H1 (cell line): ENCODE results near the gene GSDME. TPM values are rescaled to one million over a fixed set of nuclear protein-coding genes. Genes with fewer than 3 reads are reported as not detected.

Source experiments
- CTCF ChIA-PET: fragments of 300-600 bp; sonication (Branson Sonifier 250); formaldehyde crosslinking; loops from one replicate; lab custom pipeline; 2021; ENCODE audit not compliant: partially characterized antibody; lab: Charles Lee
- POLR2A ChIA-PET: fragments of 300-600 bp; sonication (Branson Sonifier 250); formaldehyde crosslinking; loops from one replicate; lab custom pipeline; 2021; ENCODE audit warnings: inconsistent platforms; ENCODE audit not compliant: partially characterized antibody; lab: Charles Lee
- DNase-seq, 2 experiments: peaks; one replicate each; pipeline versions ENCODE4 v3.0.0 to v3.0.0-alpha.2; 2010 to 2022; ENCODE audit warnings: low spot score in 2 of 2, low read depth in 1 of 2, mixed read lengths in 1 of 2
- FAIRE-seq: peaks from 2 replicates; lab custom pipeline; 2011; peaks lifted over from hg19 to GRCh38; lab: Jason Lieb, UNC
- H2AFZ ChIP-seq: 2 replicates; pipeline ENCODE4 v1.8.1; 2012; ENCODE audit warnings: low read length, inconsistent platforms
- H2AK5ac ChIP-seq: 2 replicates; pipeline ENCODE4 v1.6.1; 2013; ENCODE audit warnings: low read depth, low read length
- H2BK120ac ChIP-seq: replicated peaks from 2 replicates; pipeline ENCODE3; 2013; ENCODE audit warnings: low read depth, low read length, inconsistent platforms
- H2BK12ac ChIP-seq: 2 replicates; pipeline ENCODE4 v1.6.1; 2013; ENCODE audit warnings: low read depth, low read length
- H2BK15ac ChIP-seq: 2 replicates; pipeline ENCODE4 v1.6.1; 2013; ENCODE audit warnings: low read length
- H2BK20ac ChIP-seq: 2 replicates; pipeline ENCODE4 v1.6.1; 2013; ENCODE audit warnings: low read length
- H2BK5ac ChIP-seq: 2 replicates; pipeline ENCODE4 v1.6.1; 2013; ENCODE audit warnings: low read depth, low read length
- H3K14ac ChIP-seq: 2 replicates; pipeline ENCODE4 v1.6.1; 2013; ENCODE audit warnings: inconsistent platforms; ENCODE audit not compliant: insufficient read length
- H3K18ac ChIP-seq: 2 replicates; pipeline ENCODE4 v1.6.1; 2013; ENCODE audit warnings: low read length; ENCODE audit errors: extremely low read depth
- H3K23ac ChIP-seq: 2 replicates; pipeline ENCODE4 v1.6.1; 2013; ENCODE audit warnings: inconsistent platforms; ENCODE audit not compliant: insufficient read length
- H3K23me2 ChIP-seq: 2 replicates; pipeline ENCODE4 v1.6.1; 2013; ENCODE audit warnings: low read depth, low read length
- H3K27ac ChIP-seq: 2 replicates; pipeline ENCODE4 v1.6.1; 2011; ENCODE audit warnings: low read depth, low read length, inconsistent platforms
- H3K27me3 ChIP-seq, 4 experiments: replicated peaks in 1 of 4; 1 replicate in 1 of 4; 2 replicates in 3 of 4; pipeline versions ENCODE4 v1.6.1 to v1.8.1; 2011 to 2013; ENCODE audit warnings: low read length in 3 of 4, mild to moderate bottlenecking in 3 of 4, inconsistent platforms in 2 of 4, mixed read lengths in 2 of 4, moderate library complexity in 1 of 4; ENCODE audit not compliant: control insufficient read depth in 3 of 4, insufficient read depth in 3 of 4; ENCODE audit errors: extremely low read depth in 1 of 4
- H3K36me3 ChIP-seq, 4 experiments: 2 replicates each; pipeline versions ENCODE4 v1.6.1 to v1.8.1; 2011 to 2013; ENCODE audit warnings: mild to moderate bottlenecking in 4 of 4, low read length in 3 of 4, moderate library complexity in 2 of 4, control low read depth in 1 of 4, inconsistent platforms in 1 of 4; ENCODE audit not compliant: insufficient read depth in 4 of 4, control insufficient read depth in 2 of 4
- H3K4ac ChIP-seq: replicated peaks from 2 replicates; pipeline ENCODE3; 2013; ENCODE audit warnings: low read length, low read depth, mixed read lengths, inconsistent platforms; ENCODE audit not compliant: insufficient read length
- H3K4me1 ChIP-seq, 4 experiments: replicated peaks in 1 of 4; 1 replicate in 1 of 4; 2 replicates in 3 of 4; pipeline versions ENCODE4 v1.6.1 to v1.8.1; 2011 to 2013; ENCODE audit warnings: low read length in 3 of 4, inconsistent platforms in 2 of 4, mixed read lengths in 1 of 4; ENCODE audit not compliant: insufficient read depth in 4 of 4, control insufficient read depth in 3 of 4
- H3K4me2 ChIP-seq, 2 experiments: 2 replicates each; pipeline versions ENCODE4 v1.6.1 to v1.8.1; 2011 to 2013; ENCODE audit warnings: low read depth in 2 of 2, low read length in 2 of 2, control low read depth in 1 of 2, inconsistent platforms in 1 of 2, mild to moderate bottlenecking in 1 of 2; ENCODE audit not compliant: insufficient read depth in 1 of 2
- H3K4me3 ChIP-seq, 4 experiments: fragments of 200-600, 300-600 bp in 1 of 4; sonication (generic), shearing (Covaris generic), sonication (Bioruptor Twin) in 1 of 4; 2 replicates each; pipeline versions ENCODE4 v1.5.1 to v1.8.1; 2011 to 2016; ENCODE audit warnings: low read length in 4 of 4, low read depth in 3 of 4, control low read depth in 2 of 4, inconsistent platforms in 2 of 4, mild to moderate bottlenecking in 2 of 4, mixed read lengths in 1 of 4, moderate library complexity in 1 of 4; ENCODE audit not compliant: insufficient read depth in 2 of 4; ENCODE audit errors: extremely low read depth in 1 of 4
- H3K56ac ChIP-seq: replicated peaks from 2 replicates; pipeline ENCODE3; 2013; ENCODE audit warnings: low read depth, mild to moderate bottlenecking, mixed read lengths, low read length, inconsistent platforms; ENCODE audit not compliant: insufficient read length
- H3K79me1 ChIP-seq: 2 replicates; pipeline ENCODE4 v1.6.1; 2013; ENCODE audit warnings: low read depth, low read length, control low read depth
- H3K79me2 ChIP-seq, 2 experiments: 2 replicates each; pipeline versions ENCODE4 v1.6.1 to v1.8.1; 2012 to 2013; ENCODE audit warnings: low read length in 2 of 2, mild to moderate bottlenecking in 2 of 2, inconsistent platforms in 1 of 2; ENCODE audit not compliant: insufficient read depth in 2 of 2, control insufficient read depth in 1 of 2
- H3K9ac ChIP-seq, 4 experiments: replicated peaks in 1 of 4; 1 replicate in 1 of 4; 2 replicates in 3 of 4; pipeline versions ENCODE4 v1.6.1 to v1.8.1; 2011 to 2013; ENCODE audit warnings: low read depth in 3 of 4, low read length in 3 of 4, control low read depth in 2 of 4, mild to moderate bottlenecking in 2 of 4, moderate library complexity in 2 of 4, inconsistent platforms in 1 of 4; ENCODE audit errors: extremely low read depth in 1 of 4
- H3K9me3 ChIP-seq, 2 experiments: 2 replicates each; pipeline versions ENCODE4 v1.6.1 to v1.8.1; 2012 to 2013; ENCODE audit warnings: mild to moderate bottlenecking in 2 of 2, moderate library complexity in 2 of 2, control low read depth in 1 of 2, inconsistent platforms in 1 of 2, low read depth in 1 of 2, low read length in 1 of 2, mixed read lengths in 1 of 2; ENCODE audit not compliant: insufficient read depth in 2 of 2
- H4K20me1 ChIP-seq, 2 experiments: replicated peaks in 1 of 2; 2 replicates each; pipeline versions ENCODE3 to v1.8.1; 2011 to 2013; ENCODE audit warnings: inconsistent platforms in 2 of 2, low read length in 2 of 2, mild to moderate bottlenecking in 1 of 2; ENCODE audit not compliant: insufficient read depth in 2 of 2, control insufficient read depth in 1 of 2
- H4K5ac ChIP-seq: 2 replicates; pipeline ENCODE4 v1.6.1; 2013; ENCODE audit warnings: low read length, low read depth, mixed read lengths, inconsistent platforms; ENCODE audit not compliant: insufficient read length
- H4K8ac ChIP-seq: 2 replicates; pipeline ENCODE4 v1.8.0; 2013; ENCODE audit warnings: mild to moderate bottlenecking, moderate library complexity, low read length, inconsistent platforms; ENCODE audit not compliant: insufficient read depth; ENCODE audit errors: extremely low read depth
- H4K91ac ChIP-seq: replicated peaks from 2 replicates; pipeline ENCODE3; 2013; ENCODE audit warnings: low read length, mixed read lengths, inconsistent platforms; ENCODE audit not compliant: insufficient read length
- SUZ12 ChIP-seq: fragments of 200-600 bp; sonication (generic); IDR thresholded peaks from 2 replicates; pipeline ENCODE4 v1.6.1; 2012; ENCODE audit warnings: mild to moderate bottlenecking, inconsistent platforms, low read length, moderate library complexity, mixed read lengths
- WGBS, 2 experiments: shearing (Covaris generic) in 1 of 2; methylation state at CpG; one replicate each; pipeline versions ENCODE4 v1.1.6 to v1.1.7; 2013 to 2015; ENCODE audit warnings: low lambda C conversion rate in 2 of 2, mixed read lengths in 2 of 2, inconsistent platforms in 1 of 2, low coverage in 1 of 2, missing lambda C conversion rate in 1 of 2; ENCODE audit not compliant: insufficient replicate concordance in 2 of 2, insufficient coverage in 1 of 2, insufficient read length in 1 of 2; ENCODE audit errors: extremely low coverage in 1 of 2, missing lambda C conversion rate in 1 of 2; 5-methylcytosine and 5-hydroxymethylcytosine counted together
- polyA plus RNA-seq, 7 experiments: library from polyadenylated mRNA; depleted of rRNA in 3 of 7; stranded (reverse) in 5 of 7; unstranded in 2 of 7; fragments of >200 nt in 5 of 7; fragments of 200-250 nt in 2 of 7; gene quantifications; 1 replicate in 5 of 7; 2 replicates in 1 of 7; 4 replicates in 1 of 7; pipeline versions ENCODE4 v1.2.1 to v1.2.3, GENCODE V29; 2011 to 2013; ENCODE audit warnings: missing spikeins in 2 of 7, mixed read lengths in 2 of 7
- total RNA-seq: library from RNA; stranded (reverse); fragmentation: NEBNext Ultra II Directional; extraction: Animal tissue kit (Norgen Biotek cat#: 25700); gene quantifications from 2 replicates; pipeline ENCODE4 v1.2.1, GENCODE V29; 2021
- TF ChIP-seq, protein P1 (sequence below): IDR thresholded peaks from 2 replicates; pipeline ENCODE4 v1.6.1; 2012; ENCODE audit warnings: low read length, inconsistent platforms

GSDME gene
- total and polyA plus RNA-seq, 2 of the 8 experiments (the other 6 are each of a cell fraction or from before 2014, with no cell fraction given): 5.4 to 7.6 TPM

GRCh38 chr7:24737281-24737680, 20.0 kb downstream of the GSDME start:
- WGBS, 2 experiments: 88% methylated on average over 1 of the region's 1 CpG; no CpG with 5 or more reads in 1 of the 2 experiments
- H3K4me1 ChIP-seq: no peaks in the 10 kb centered on the region
- peaks cover 0 to 3% of the 10 kb centered on the region in 2 experiments; a peak in 1 of 4 replicates for H3K9me3 ChIP-seq
- H3K27me3 ChIP-seq: no peaks in the 10 kb centered on the region
- no peak overlapping the region for H4K91ac ChIP-seq
- no peak overlapping the region for H2BK12ac ChIP-seq
- H2BK20ac ChIP-seq: no peak overlapping the region
- H3K9ac ChIP-seq: no peak overlapping the region
- no peak overlapping the region for H4K5ac ChIP-seq
- no peaks in the 10 kb centered on the region for H3K79me2 ChIP-seq
- no peak overlapping the region for H3K4me3 ChIP-seq
- H3K14ac ChIP-seq: no peak overlapping the region
- H3K27ac ChIP-seq: no peak overlapping the region
- FAIRE-seq (no peak), DNase-seq (no peak)
- H2BK120ac ChIP-seq: no peak overlapping the region
- no peaks in the 10 kb centered on the region for H4K20me1 ChIP-seq
- no peak overlapping the region for H2BK15ac ChIP-seq
- no peak overlapping the region for H3K4me2 ChIP-seq
- no peaks in the 10 kb centered on the region for H3K36me3 ChIP-seq
- TF ChIP-seq, protein P1, sequence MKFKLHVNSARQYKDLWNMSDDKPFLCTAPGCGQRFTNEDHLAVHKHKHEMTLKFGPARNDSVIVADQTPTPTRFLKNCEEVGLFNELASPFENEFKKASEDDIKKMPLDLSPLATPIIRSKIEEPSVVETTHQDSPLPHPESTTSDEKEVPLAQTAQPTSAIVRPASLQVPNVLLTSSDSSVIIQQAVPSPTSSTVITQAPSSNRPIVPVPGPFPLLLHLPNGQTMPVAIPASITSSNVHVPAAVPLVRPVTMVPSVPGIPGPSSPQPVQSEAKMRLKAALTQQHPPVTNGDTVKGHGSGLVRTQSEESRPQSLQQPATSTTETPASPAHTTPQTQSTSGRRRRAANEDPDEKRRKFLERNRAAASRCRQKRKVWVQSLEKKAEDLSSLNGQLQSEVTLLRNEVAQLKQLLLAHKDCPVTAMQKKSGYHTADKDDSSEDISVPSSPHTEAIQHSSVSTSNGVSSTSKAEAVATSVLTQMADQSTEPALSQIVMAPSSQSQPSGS: no peak
- no peak for TF ChIP-seq SUZ12
- CTCF ChIA-PET: no interaction called here
- no peak overlapping the region for H3K18ac ChIP-seq
- H3K23me2 ChIP-seq: no peaks in the 10 kb centered on the region
- no peak overlapping the region for H4K8ac ChIP-seq
- H3K23ac ChIP-seq: no peak overlapping the region
- POLR2A ChIA-PET: no interaction called here
- no peak overlapping the region for H3K56ac ChIP-seq
- H3K4ac ChIP-seq: no peak overlapping the region
- no peak overlapping the region for H2AFZ ChIP-seq
- no peak overlapping the region for H2AK5ac ChIP-seq
- H2BK5ac ChIP-seq: no peak overlapping the region
- no peaks in the 10 kb centered on the region for H3K79me1 ChIP-seq
